Esophagus (tissue), 2 donors: Measurements from ENCODE around the gene TOX4. TPM values are rescaled to one million over a fixed set of nuclear protein-coding genes. Genes with fewer than 3 reads are reported as not detected.

Experiments
- H3K27ac ChIP-seq, 2 donors: one replicate each; pipeline ENCODE4 v1.5.1; 2013; ENCODE audit warnings: low read depth in 2 of 2, mild to moderate bottlenecking in 2 of 2, inconsistent platforms in 1 of 2, low read length in 1 of 2, moderate library complexity in 1 of 2
- H3K27me3 ChIP-seq, 2 donors: one replicate each; pipeline ENCODE4 v1.6.1; 2013; ENCODE audit warnings: low read length in 2 of 2, control low read depth in 1 of 2, mild to moderate bottlenecking in 1 of 2; ENCODE audit not compliant: insufficient read depth in 2 of 2, control insufficient read depth in 1 of 2
- H3K36me3 ChIP-seq, 2 donors: one replicate each; pipeline ENCODE4 v1.6.1; 2013; ENCODE audit warnings: low read length in 1 of 2; ENCODE audit not compliant: control insufficient read depth in 2 of 2, insufficient read depth in 2 of 2
- H3K4me1 ChIP-seq, 2 donors: one replicate each; pipeline ENCODE4 v1.6.1; 2013; ENCODE audit warnings: low read length in 1 of 2; ENCODE audit not compliant: control insufficient read depth in 2 of 2, insufficient read depth in 2 of 2
- H3K4me3 ChIP-seq, 2 donors: one replicate each; pipeline ENCODE4 v1.5.1; 2013; ENCODE audit warnings: low read length in 2 of 2, mild to moderate bottlenecking in 2 of 2, low read depth in 1 of 2, moderate library complexity in 1 of 2
- H3K9me3 ChIP-seq, 2 donors: one replicate each; pipeline ENCODE4 v1.6.1; 2013; ENCODE audit warnings: mild to moderate bottlenecking in 2 of 2, low read depth in 1 of 2, low read length in 1 of 2, moderate library complexity in 1 of 2; ENCODE audit not compliant: control insufficient read depth in 2 of 2, insufficient read depth in 1 of 2
- WGBS, 2 donors: extraction: QIAGEN DNeasy Blood & Tissue Kit; methylation state at CpG; one replicate each; pipeline ENCODE4 v1.1.7; 2013; 5-methylcytosine and 5-hydroxymethylcytosine counted together
- polyA plus RNA-seq, 2 donors: library from polyadenylated mRNA; stranded (reverse); fragments of 200-250 nt; gene quantifications; one replicate each; pipeline ENCODE4 v1.2.3, GENCODE V29; 2013
- donor health status: healthy with polysubstance abuse.
- donor health status: Bipolar disorder and iron deficiency.

TOX4 gene
- polyA plus RNA-seq, 2 donors, result 16.6 to 36.0 TPM

GRCh38 chr14:21455592-21455911, 21.4 kb upstream of the TOX4 start:
- Histone ChIP-seq H3K27ac (peak overlapping the region; percentile 92 to 99), H3K9me3 (no peaks in the 10 kb centered on the region), H3K36me3 (no peaks in the 10 kb centered on the region), H3K4me3 (peak overlapping the region; percentile 74 to 99), H3K27me3 (no peaks in the 10 kb centered on the region), H3K4me1 (peaks cover 0 to 2% of the 10 kb centered on the region in 2 donors)
- 1% methylated on average over 17 of the region's 17 CpGs for WGBS, 2 donors

GRCh38 chr14:21455912-21456667, 20.9 kb upstream of the TOX4 start, which contains the start of gene CHD8:
TSS of gene CHD8 (minus strand) at chr14:21456123. CDS start at chr14:21431643, 24,480 bp downstream.
- Histone ChIP-seq H3K4me3 (peak within 1 kb of the TSS; percentile 74 to 99), H3K4me1 (peaks cover 0 to 2% of the 10 kb centered on the region in 2 donors), H3K27ac (peak within 1 kb of the TSS; percentile 99), H3K27me3 (no peaks in the 10 kb centered on the region), H3K9me3 (no peaks in the 10 kb centered on the region), H3K36me3 (no peaks in the 10 kb centered on the region)
- 0% methylated on average over 36 of the region's 36 CpGs for WGBS, 2 donors

- Histone ChIP-seq H3K9me3 (no peaks in the 10 kb centered on the region), H3K4me1 (no peaks in the 10 kb centered on the region), H3K36me3 (peaks cover 2 to 8% of the 10 kb centered on the region in 2 donors), H3K27me3 (no peaks in the 10 kb centered on the region), H3K4me3 (no peak overlapping the region), H3K27ac (no peak overlapping the region)
- 30 to 65% methylated on average over 1 of the region's 1 CpG for WGBS, 2 donors
These were observed 9.4 kb upstream of the TOX4 start for GRCh38 chr14:21467616-21468015.

- H3K4me1 ChIP-seq, result no peaks in the 10 kb centered on the region
- H3K4me3 ChIP-seq, result peak overlapping the region; percentile 58 to 88
- H3K9me3 ChIP-seq, result no peaks in the 10 kb centered on the region
- H3K27ac ChIP-seq, result peak overlapping the region; percentile 91 to 98
- no peaks in the 10 kb centered on the region for H3K27me3 ChIP-seq
- H3K36me3 ChIP-seq, result peaks cover 2% of the 10 kb centered on the region in 2 donors
- WGBS, 2 donors, result 26 to 35% methylated on average over 10 of the region's 10 CpGs
These were observed 1.1 kb upstream of the TOX4 start for GRCh38 chr14:21475767-21476522.

GRCh38 chr14:21476523-21476924, 471 bp upstream of the TOX4 start:
- Histone ChIP-seq H3K4me1 (no peaks in the 10 kb centered on the region), H3K36me3 (peaks cover 2% of the 10 kb centered on the region in 2 donors), H3K27me3 (no peaks in the 10 kb centered on the region), H3K27ac (peak overlapping the region; percentile 91 to 98), H3K9me3 (no peaks in the 10 kb centered on the region), H3K4me3 (peak overlapping the region; percentile 58 to 88)
- WGBS, 2 donors, result 0 to 2% methylated on average over 27 of the region's 27 CpGs

- Histone ChIP-seq H3K27me3 (no peaks in the 10 kb centered on the region), H3K27ac (no peak overlapping the region), H3K36me3 (peaks cover 0 to 17% of the 10 kb centered on the region in 2 donors), H3K4me3 (no peak overlapping the region), H3K4me1 (no peaks in the 10 kb centered on the region), H3K9me3 (no peaks in the 10 kb centered on the region)
- 73 to 79% methylated on average over 1 of the region's 1 CpG for WGBS, 2 donors
These were observed 9.7 kb downstream of the TOX4 start for GRCh38 chr14:21486640-21487087.

GRCh38 chr14:21494902-21495762, 18.1 kb downstream of the TOX4 start:
- Histone ChIP-seq H3K27me3 (no peaks in the 10 kb centered on the region), H3K27ac (no peak overlapping the region), H3K4me3 (no peak overlapping the region), H3K4me1 (no peaks in the 10 kb centered on the region), H3K9me3 (no peaks in the 10 kb centered on the region), H3K36me3 (peaks cover 19 to 33% of the 10 kb centered on the region in 2 donors)
- 68 to 89% methylated on average over 2 of the region's 2 CpGs for WGBS, 2 donors

GRCh38 chr14:21496453-21496852, 19.5 kb downstream of the TOX4 start:
- peaks cover 23 to 30% of the 10 kb centered on the region in 2 donors for H3K36me3 ChIP-seq

More at GRCh38 chr14:21496453-21496852, 19.5 kb downstream of the TOX4 start:
- H3K27me3 ChIP-seq, result no peaks in the 10 kb centered on the region
- WGBS, 2 donors, result 93 to 97% methylated on average over 2 of the region's 2 CpGs
- H3K4me3 ChIP-seq, result no peak overlapping the region
- H3K27ac ChIP-seq, result no peak overlapping the region
- no peaks in the 10 kb centered on the region for H3K9me3 ChIP-seq
- H3K4me1 ChIP-seq, result no peaks in the 10 kb centered on the region
